ENCODE results near the gene CD151.

DNA sequence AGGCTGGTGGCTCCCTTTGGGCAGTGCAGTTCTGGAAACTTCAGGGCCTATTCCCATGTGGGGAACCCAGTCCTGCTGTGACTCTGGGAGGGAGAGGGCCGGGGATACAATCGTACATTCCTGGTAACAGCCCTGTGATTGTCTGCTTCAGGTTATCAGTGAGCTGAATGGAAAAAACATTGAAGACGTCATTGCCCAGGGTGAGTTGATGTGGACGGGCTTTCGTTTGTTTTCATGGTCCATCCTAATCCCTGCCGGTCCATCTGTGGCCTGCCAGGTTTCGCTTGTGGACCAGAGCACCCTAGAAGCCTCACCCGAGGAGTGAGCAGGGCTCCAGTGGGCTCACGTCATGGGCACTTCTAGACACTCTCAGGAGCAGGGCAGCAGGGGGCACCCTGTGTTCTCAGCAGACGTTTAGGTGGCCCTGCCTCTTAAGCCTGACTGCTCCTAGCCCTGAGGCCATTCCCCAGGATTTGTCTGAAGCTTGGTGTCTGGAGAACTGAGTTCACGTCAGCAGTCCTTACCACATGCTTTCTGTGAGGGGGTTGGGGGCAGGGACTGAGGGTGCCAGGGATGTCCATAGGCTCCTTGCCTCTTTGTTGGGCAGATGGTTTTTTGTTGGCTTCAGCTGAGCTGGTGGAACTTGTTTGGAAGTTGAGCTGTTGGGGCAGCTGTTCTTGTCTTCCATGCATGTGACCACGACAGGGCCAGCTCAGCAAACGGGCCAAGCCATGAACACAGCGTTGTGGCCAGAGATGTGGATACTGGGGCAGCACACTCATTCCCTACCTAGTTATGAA lies 21.1 kb upstream of the CD151 start:
- TF ChIP-seq, protein P1, sequence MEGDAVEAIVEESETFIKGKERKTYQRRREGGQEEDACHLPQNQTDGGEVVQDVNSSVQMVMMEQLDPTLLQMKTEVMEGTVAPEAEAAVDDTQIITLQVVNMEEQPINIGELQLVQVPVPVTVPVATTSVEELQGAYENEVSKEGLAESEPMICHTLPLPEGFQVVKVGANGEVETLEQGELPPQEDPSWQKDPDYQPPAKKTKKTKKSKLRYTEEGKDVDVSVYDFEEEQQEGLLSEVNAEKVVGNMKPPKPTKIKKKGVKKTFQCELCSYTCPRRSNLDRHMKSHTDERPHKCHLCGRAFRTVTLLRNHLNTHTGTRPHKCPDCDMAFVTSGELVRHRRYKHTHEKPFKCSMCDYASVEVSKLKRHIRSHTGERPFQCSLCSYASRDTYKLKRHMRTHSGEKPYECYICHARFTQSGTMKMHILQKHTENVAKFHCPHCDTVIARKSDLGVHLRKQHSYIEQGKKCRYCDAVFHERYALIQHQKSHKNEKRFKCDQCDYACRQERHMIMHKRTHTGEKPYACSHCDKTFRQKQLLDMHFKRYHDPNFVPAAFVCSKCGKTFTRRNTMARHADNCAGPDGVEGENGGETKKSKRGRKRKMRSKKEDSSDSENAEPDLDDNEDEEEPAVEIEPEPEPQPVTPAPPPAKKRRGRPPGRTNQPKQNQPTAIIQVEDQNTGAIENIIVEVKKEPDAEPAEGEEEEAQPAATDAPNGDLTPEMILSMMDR (IDR thresholded peaks at IDR 0.05; ENCODE audit: low read length): peak; percentile 14; the same call in 1 of the 2 replicates
- TF ChIP-seq EZH2 (IDR thresholded peaks at IDR 0.05; ENCODE audit: borderline replicate concordance, low read length): no peak
